ENCODE results near the gene CRX. TPM values are rescaled to one million over a fixed set of nuclear protein-coding genes. Genes with fewer than 3 reads are reported as not detected.
A peak's percentile ranks its signal among the peaks of the same experiment; 100 is the strongest.

The CRX gene
- total and polyA plus RNA-seq, 2 of the 13 experiments (the other 11 are each of a cell fraction or from before 2014, with no cell fraction given), result not detected

GRCh38 chr19:47839411-47839810 is 17.7 kb downstream of the CRX start:
- 41% methylated on average over 10 of the region's 16 CpGs for WGBS (ENCODE audit: low lambda C conversion rate)
- BruUV-seq (replicated peaks), result no TSS peak
- in situ Hi-C loops (cut with HindIII; ENCODE audit: extremely low pct_ligation_motif_present, low pct_unique_long_range_greater_than_20kb) (no loop called here), intact Hi-C loops (cut with micrococcal nuclease; ENCODE audit: unreplicated experiment) (no loop called here)
- Histone ChIP-seq H3K4me1 (ENCODE audit: insufficient read depth, low read length) (no peaks in the 10 kb centered on the region; the same call in 1 of the 2 replicates), H2AFZ (ENCODE audit: low read length) (no peak overlapping the region), H3K4me2 (ENCODE audit: low read depth, low read length) (peak overlapping the region; percentile 39; the same call in 1 of the 2 replicates), H3K27me3 (ENCODE audit: control insufficient read depth in 1 of 2, insufficient read depth in 2 of 2, low read length in 2 of 2) (peaks cover 0 to 22% of the 10 kb centered on the region in 2 experiments; a peak in 3 of 5 replicates), H4K20me1 (ENCODE audit: insufficient read depth, low read length) (no peaks in the 10 kb centered on the region), H3K9me3 (ENCODE audit: low read length) (no peaks in the 10 kb centered on the region), H3K9ac (ENCODE audit: insufficient read depth, low read depth, low read length) (no peak overlapping the region), H3K4me3 (replicated peaks in 1 of 3; ENCODE audit: insufficient read depth in 1 of 3, low read depth in 2 of 3, low read length in 3 of 3) (no peak overlapping the region), H3K27ac (ENCODE audit: extremely low read length, insufficient read depth, low read length) (no peak overlapping the region), H3K36me3 (replicated peaks in 1 of 2; ENCODE audit: control insufficient read depth in 1 of 2, insufficient read depth in 2 of 2, low read length in 2 of 2) (no peaks in the 10 kb centered on the region), H3K79me2 (ENCODE audit: insufficient read depth, low read length) (no peaks in the 10 kb centered on the region)
- CTCF ChIA-PET (ENCODE audit: low intra/inter-chr PET ratio, low total read pairs), result no interaction called here
- DNase-seq (ENCODE audit: low spot score), result no peak
- TF ChIP-seq ZFP36L2 (CRISPR knock-in tag; IDR thresholded peaks at IDR 0.05) (no peak), HNF1B (CRISPR knock-in tag; IDR thresholded peaks at IDR 0.05) (no peak), ZNF567 (CRISPR knock-in tag; IDR thresholded peaks at IDR 0.05; ENCODE audit: borderline replicate concordance) (no peak), ZNF280D (CRISPR knock-in tag; IDR thresholded peaks at IDR 0.05) (no peak), DPF2 (CRISPR knock-in tag; IDR thresholded peaks at IDR 0.05; ENCODE audit: borderline replicate concordance, low read depth) (no peak), SMYD3 (CRISPR knock-in tag; IDR thresholded peaks at IDR 0.05) (no peak), ELF1 (CRISPR knock-in tag; IDR thresholded peaks at IDR 0.05) (no peak)
- POLR2A ChIA-PET, result no interaction called here
- ATAC-seq, result no peak
- no peak for FAIRE-seq

Measured in HepG2 (cell line).